Vagina (tissue), 2 donors: ENCODE measurements around the gene ROM1. TPM values are rescaled to one million over a fixed set of nuclear protein-coding genes. Genes with fewer than 3 reads are reported as not detected.
"Not testable (repeated sequence)": the region's sequence is repeated elsewhere in the genome, so short reads cannot be mapped to it uniquely, and the experiment has no call there.

Source experiments
- DNase-seq, 2 donors: peaks; one replicate each; pipeline ENCODE4 v3.0.0-alpha.2; 2017; ENCODE audit errors: extremely low spot score in 2 of 2
- H3K27ac ChIP-seq: fragments of 200-600 bp; sonication (generic); one replicate; pipeline ENCODE4 v1.5.1; 2019
- H3K27me3 ChIP-seq: fragments of 200-600 bp; sonication (generic); one replicate; pipeline ENCODE4 v1.5.1; 2019
- H3K36me3 ChIP-seq, 2 donors: fragments of 200-600 bp; sonication (generic); one replicate each; pipeline ENCODE4 v1.5.1; 2017 to 2019
- H3K4me1 ChIP-seq: fragments of 200-600 bp; sonication (generic); one replicate; pipeline ENCODE4 v1.5.1; 2019
- H3K4me3 ChIP-seq, 2 donors: fragments of 200-600 bp; sonication (generic); 1 replicate in 1 of 2; 2 replicates in 1 of 2; pipeline ENCODE4 v1.5.1; 2016 to 2019
- H3K9me3 ChIP-seq: fragments of 200-600 bp; sonication (generic); one replicate; pipeline ENCODE4 v1.5.1; 2019
- CTCF ChIP-seq, 3 experiments: fragments of 450-650 bp in 2 of 3; fragments of 200-600 bp in 1 of 3; sonication (generic) in 1 of 3; IDR thresholded peaks; one replicate each; pipeline ENCODE4 v1.5.1; 2017 to 2019; ENCODE audit warnings: antibody characterized with exemption in 3 of 3, mild to moderate bottlenecking in 2 of 3, moderate library complexity in 2 of 3
- POLR2A ChIP-seq, 2 donors: fragments of 450-650 bp; IDR thresholded peaks; one replicate each; pipeline ENCODE4 v1.6.1; 2017; ENCODE audit warnings: antibody characterized with exemption in 2 of 2, mild to moderate bottlenecking in 2 of 2, moderate library complexity in 2 of 2
- POLR2AphosphoS5 ChIP-seq, 2 donors: sonication (generic); formaldehyde crosslinking; IDR thresholded peaks; one replicate each; pipeline ENCODE4 v1.9.0; 2017; ENCODE audit warnings: antibody characterized with exemption in 2 of 2, mild to moderate bottlenecking in 2 of 2, low read depth in 1 of 2; ENCODE audit not compliant: insufficient read depth in 1 of 2
- intact Hi-C: fragments of 100-400 bp; cut with DNase I; formaldehyde crosslinking; loops from one replicate; pipeline ENCODE4 v1.15.1; 2023
- total RNA-seq: library from RNA; depleted of rRNA; stranded (reverse); fragments of >200 nt; gene quantifications from one replicate; pipeline ENCODE4 v1.2.3, GENCODE V29; 2016

The ROM1 gene
- total RNA-seq, 1 donor from 2014 or later, result 6.1 TPM

- H3K4me1 ChIP-seq, result peaks cover 40% of the 10 kb centered on the region
- peaks cover 0 to 20% of the 10 kb centered on the region in 2 donors for H3K36me3 ChIP-seq
These were observed 2.5 kb downstream of the ROM1 start for GRCh38 chr11:62615521-62615920.

GRCh38 chr11:62616957-62617356, 3.9 kb downstream of the ROM1 start:
- H3K9me3 ChIP-seq, H3K27ac ChIP-seq, H3K4me3 ChIP-seq, H3K27me3 ChIP-seq, DNase-seq: not testable (repeated sequence)
- Histone ChIP-seq H3K36me3 (peaks cover 0 to 20% of the 10 kb centered on the region in 2 donors), H3K4me1 (peaks cover 37% of the 10 kb centered on the region)
- intact Hi-C loops, result loop anchor here (10.0 kb wide), 1 partner anchor 1712 kb away; the partner anchor contains the start of gene PRPF19

More at GRCh38 chr11:62615521-62615920, 2.5 kb downstream of the ROM1 start:
- DNase-seq, result no peak
- no peak for TF ChIP-seq POLR2A (IDR thresholded peaks at IDR 0.05)
- no peak for TF ChIP-seq CTCF (IDR thresholded peaks at IDR 0.05)
- no peak for TF ChIP-seq POLR2AphosphoS5 (IDR thresholded peaks at IDR 0.05; ENCODE audit: insufficient read depth in 1 of 2, low read depth in 1 of 2)
- Histone ChIP-seq H3K9me3 (no peaks in the 10 kb centered on the region), H3K27ac (no peak overlapping the region), H3K4me3 (no peak overlapping the region), H3K27me3 (no peaks in the 10 kb centered on the region)
- intact Hi-C loops, result loop anchor here (10.0 kb wide), 1 partner anchor 1711 kb away; the partner anchor contains the start of gene PRPF19

DNA sequence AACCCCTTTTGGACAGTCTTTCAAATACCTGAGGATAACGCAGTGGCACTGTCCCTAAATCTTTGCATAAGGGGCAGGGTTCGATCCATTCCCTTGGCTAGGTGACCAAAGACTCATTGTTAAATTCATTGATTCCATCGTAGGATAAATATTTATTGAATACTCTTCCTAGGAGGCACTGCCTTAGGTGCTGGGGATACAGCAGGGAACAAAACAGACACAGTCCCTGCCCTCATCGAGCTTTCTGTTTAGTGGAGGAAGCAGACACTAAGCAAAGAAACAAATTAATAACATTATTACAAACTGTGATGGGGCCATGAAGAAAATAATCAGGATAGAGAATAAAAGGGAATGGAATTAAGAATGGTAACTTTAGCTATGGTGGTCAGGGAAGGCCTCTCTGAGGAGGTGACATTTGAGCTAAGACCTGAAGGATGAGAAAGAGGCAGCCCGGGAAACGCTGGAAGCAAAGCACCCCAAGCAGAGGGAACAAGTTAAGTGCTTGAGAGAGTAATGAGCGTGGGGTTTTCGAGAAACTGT, 8.0 kb downstream of the ROM1 start:
- Histone ChIP-seq H3K27ac (peak overlapping the region; percentile 82), H3K4me1 (peaks cover 18% of the 10 kb centered on the region), H3K36me3 (peaks cover 0 to 22% of the 10 kb centered on the region in 2 donors), H3K4me3 (peak overlapping the region; percentile 72 to 74), H3K27me3 (no peaks in the 10 kb centered on the region), H3K9me3 (no peaks in the 10 kb centered on the region)
- no peak for DNase-seq
- no peak for TF ChIP-seq POLR2A (IDR thresholded peaks at IDR 0.05)
- no peak for TF ChIP-seq CTCF (IDR thresholded peaks at IDR 0.05)
- TF ChIP-seq POLR2AphosphoS5 (IDR thresholded peaks at IDR 0.05; ENCODE audit: insufficient read depth in 1 of 2, low read depth in 1 of 2), result no peak
- intact Hi-C loops, result no loop called here

DNA sequence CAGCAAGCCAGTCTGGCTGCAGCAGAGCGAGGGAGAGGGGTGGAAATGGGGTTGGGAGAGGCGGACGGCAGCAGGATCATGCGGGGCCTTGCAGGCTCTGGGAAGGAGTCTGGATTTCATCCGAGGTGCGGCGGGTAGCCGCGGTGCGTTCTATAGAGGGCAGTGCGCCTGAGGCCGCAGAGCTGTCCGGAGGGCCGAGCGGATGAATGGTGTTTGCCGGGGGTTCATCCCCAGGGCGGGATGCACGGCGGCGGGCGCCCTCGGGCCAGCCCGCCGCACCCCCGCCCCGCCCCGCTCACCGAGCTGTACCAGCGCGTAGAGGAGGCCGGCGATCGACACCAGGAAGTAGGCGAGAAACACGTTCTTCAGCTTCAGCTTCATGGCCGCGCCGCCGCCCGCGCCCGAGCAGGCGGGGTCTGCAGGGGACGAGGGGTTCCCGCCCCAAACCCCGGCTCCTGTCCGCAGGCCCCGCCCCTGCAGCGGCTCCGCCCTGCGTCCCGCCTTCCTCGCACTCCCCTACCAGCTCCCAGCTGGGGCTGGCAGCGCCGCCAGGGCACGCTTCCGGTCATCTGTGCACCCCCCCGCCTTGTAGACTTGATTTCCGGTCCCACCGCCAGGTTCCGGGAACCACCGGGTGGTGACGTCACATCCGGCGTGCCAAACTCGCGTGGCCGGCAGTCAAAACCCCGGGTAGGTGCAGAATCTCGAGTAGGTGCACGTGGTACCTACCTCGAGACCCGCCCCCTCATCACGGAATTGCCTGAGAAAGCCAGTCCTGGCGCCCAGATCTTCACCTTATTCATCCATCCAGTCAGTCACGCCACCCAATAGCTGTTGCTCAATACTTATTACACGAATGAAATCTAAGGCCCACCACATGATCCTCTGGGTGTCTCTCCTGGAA, 8.8 kb downstream of the ROM1 start, which contains the start of gene B3GAT3:
Gene B3GAT3, minus strand, starts transcription at position 420 of the 904 bp plus-strand sequence. Its CDS starts 39 bp downstream, at position 381.
- no peaks in the 10 kb centered on the region for H3K9me3 ChIP-seq
- H3K27me3 ChIP-seq, result no peaks in the 10 kb centered on the region
- peak within 1 kb of the TSS; percentile 72 to 74 for H3K4me3 ChIP-seq
- DNase-seq, result peak in 1 of 2 donors; percentile 99
- intact Hi-C loops, result no loop called here
- TF ChIP-seq POLR2A (IDR thresholded peaks at IDR 0.05) (peak in 1 of 2 donors; percentile 76), CTCF (IDR thresholded peaks at IDR 0.05) (peak in 1 of 3 experiments; percentile 2), POLR2AphosphoS5 (IDR thresholded peaks at IDR 0.05; ENCODE audit: insufficient read depth in 1 of 2, low read depth in 1 of 2) (peak; percentile 96 to 98)
- H3K4me1 ChIP-seq, result peaks cover 18% of the 10 kb centered on the region
- H3K27ac ChIP-seq, result peak within 1 kb of the TSS; percentile 82
- peaks cover 0 to 24% of the 10 kb centered on the region in 2 donors for H3K36me3 ChIP-seq

DNA sequence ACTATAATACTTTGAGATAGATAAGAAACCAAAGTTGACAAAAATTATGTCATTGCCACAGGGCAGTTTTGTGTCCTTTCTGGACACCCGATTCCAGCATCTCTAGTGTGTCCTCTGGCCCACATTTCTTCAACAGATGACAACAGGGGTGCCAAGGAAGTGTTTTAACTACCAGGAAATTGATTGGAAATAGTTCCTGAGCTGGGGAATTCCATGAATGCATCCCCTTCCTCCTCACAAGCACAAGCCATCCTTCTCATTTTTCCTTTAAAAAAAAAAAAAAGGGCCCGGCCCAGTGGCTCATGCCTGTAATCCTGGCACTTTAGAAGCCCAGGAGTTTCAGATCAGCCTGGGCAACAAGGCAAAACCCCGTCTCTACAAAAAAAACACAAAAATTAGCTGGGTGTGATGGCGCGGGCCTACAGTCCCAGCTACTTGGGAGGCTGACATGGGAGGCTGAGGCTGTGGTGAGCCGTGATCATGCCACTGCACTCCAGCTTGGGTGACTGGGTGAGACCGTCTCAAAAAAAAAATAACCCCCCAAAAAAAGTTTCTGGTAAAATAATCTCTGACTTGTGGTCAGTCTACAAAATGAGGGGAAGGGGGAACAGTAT, 9.5 kb downstream of the ROM1 start:
- peak overlapping the region; percentile 82 for H3K27ac ChIP-seq
- intact Hi-C loops, result no loop called here
- TF ChIP-seq POLR2A (IDR thresholded peaks at IDR 0.05), result no peak
- TF ChIP-seq CTCF (IDR thresholded peaks at IDR 0.05), result no peak
- no peak for TF ChIP-seq POLR2AphosphoS5 (IDR thresholded peaks at IDR 0.05; ENCODE audit: insufficient read depth in 1 of 2, low read depth in 1 of 2)
- H3K4me1 ChIP-seq, result peaks cover 18% of the 10 kb centered on the region
- peak in 1 of 2 donors; percentile 87 for DNase-seq
- H3K4me3 ChIP-seq, result peak overlapping the region; percentile 72 to 74
- no peaks in the 10 kb centered on the region for H3K9me3 ChIP-seq
- H3K27me3 ChIP-seq, result no peaks in the 10 kb centered on the region
- peaks cover 0 to 23% of the 10 kb centered on the region in 2 donors for H3K36me3 ChIP-seq
